Pons (tissue), 1 donor: ENCODE measurements around the gene MPLKIP.
A peak's percentile ranks its signal among the peaks of the same experiment; 100 is the strongest.
"Not testable (repeated sequence)": the region's sequence is repeated elsewhere in the genome, so short reads cannot be mapped to it uniquely, and the experiment has no call there.

Source experiments
- DNase-seq: peaks from one replicate; pipeline ENCODE4 v3.0.0-alpha.2; 2016; ENCODE audit warnings: low spot score

The MPLKIP gene

DNA sequence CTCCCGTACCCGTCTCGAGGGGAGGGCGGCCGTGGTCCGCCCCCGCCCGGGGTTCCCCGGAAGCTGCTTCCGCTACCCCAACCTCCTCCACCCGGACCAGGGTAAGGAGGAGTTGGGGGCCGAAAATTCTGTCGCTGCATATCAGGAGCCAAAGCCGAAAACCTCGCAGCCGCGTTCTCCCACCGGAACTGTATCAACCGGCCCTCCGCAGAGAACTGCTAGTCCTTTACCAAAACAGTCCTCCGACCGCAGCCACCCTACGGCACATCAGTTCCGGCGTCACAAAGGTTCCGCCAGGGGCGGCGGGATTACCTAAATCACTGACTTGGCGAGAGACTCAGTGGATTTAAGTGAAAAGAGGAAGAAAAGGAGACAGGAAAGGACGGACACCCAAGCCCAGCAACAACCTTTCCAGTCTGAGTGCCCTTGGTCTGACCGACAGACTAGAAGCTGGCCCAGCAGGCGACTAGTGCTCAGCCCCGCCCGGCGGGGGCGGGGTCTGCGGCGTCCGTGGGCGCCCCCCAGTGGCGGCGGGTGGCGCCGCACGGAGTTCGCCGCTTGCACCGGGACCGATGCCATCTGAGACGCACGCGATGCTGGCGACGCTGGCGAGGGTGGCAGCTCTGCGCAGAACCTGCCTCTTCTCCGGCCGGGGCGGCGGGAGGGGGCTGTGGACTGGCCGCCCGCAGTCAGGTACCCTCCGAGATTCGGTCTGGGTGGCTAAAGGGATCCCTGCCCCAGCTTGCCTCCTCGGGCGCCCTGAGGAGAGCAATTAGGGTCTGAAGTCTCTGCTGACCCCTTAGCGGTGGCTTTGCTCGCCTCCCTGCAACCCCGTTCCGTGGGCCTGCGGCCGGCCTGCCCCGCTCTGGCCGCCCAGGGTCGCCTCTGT is at the start of gene MPLKIP, which contains the start of gene SUGCT:
Gene MPLKIP (minus strand): TSS at position 195 of the 889 bp plus-strand sequence. CDS start 55 bp downstream, at position 140.
Gene SUGCT (plus strand): TSS at position 578 of the 889 bp plus-strand sequence.
- peak; percentile 93 for DNase-seq

DNA sequence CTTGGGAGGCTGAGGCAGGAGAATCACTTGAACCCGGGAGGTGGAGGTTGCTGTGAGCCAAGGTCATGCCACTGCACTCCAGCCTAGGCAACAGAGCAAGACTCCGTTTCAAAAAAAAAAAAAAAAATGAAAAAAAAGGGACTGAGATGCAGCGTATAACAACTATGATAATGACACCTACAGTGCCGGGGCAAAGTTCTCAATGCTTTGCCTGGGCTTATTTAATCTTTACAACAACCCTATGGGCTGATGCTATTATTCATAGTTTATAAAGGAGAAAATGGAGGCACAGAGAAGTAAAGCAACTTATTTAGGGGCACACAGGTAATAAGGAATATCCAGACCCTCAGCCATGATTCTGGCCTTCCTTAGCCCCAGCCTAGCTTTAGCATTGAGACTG is 48.0 kb upstream of the MPLKIP start:
- no peak for DNase-seq

DNA sequence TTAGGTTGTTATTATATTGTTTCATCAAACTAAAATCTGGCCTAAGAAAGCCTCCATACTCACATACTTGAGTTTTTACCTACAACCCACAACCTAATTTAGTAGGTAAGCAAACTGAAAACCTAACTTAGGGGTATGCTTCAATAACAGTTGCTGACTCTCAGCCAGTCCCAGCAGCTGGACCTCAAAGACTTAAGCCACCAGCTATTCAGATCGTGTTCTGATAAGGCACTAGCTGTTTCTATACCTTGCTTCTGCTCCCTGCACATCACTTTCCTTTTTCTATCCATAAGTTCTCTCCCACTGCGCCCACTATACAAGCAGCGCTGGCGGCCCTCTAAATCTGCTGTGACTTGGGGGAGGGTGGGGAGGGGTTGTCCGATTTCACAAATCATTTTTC is 42.6 kb upstream of the MPLKIP start:
- DNase-seq = no peak

GRCh38 chr7:40175725-40176510 is 41.5 kb upstream of the MPLKIP start:
- DNase-seq = no peak

- DNase-seq = not testable (repeated sequence)
Measured at GRCh38 chr7:40175256-40175655, 40.8 kb upstream of the MPLKIP start.

- DNase-seq = not testable (repeated sequence)
Measured at GRCh38 chr7:40173121-40173520, 38.7 kb upstream of the MPLKIP start.

GRCh38 chr7:40168266-40168665 is 33.8 kb upstream of the MPLKIP start:
- not testable (repeated sequence) for DNase-seq

GRCh38 chr7:40167291-40167690 is 32.9 kb upstream of the MPLKIP start:
- DNase-seq = no peak

- no peak for DNase-seq
Measured at GRCh38 chr7:40165216-40165615, 30.8 kb upstream of the MPLKIP start.

DNA sequence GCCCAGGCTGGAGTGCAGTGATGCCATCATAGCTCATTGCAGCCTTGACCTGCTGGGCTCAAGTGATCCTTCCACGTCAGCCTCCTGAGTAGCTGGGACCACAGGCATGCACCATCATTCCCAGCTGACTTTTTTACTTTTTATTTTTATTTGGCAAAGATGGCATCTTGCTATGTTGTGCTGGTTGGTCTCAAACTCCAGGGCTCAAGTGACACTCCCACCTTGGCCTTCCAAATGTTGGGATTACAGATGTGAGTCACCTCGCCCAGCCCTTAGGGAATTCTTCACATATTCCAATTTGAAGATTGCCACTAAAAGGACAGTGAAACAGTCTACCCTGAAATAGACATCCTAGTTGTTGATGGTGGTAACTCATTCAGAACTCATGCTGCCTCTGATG is 28.1 kb upstream of the MPLKIP start:
- DNase-seq = no peak

DNA sequence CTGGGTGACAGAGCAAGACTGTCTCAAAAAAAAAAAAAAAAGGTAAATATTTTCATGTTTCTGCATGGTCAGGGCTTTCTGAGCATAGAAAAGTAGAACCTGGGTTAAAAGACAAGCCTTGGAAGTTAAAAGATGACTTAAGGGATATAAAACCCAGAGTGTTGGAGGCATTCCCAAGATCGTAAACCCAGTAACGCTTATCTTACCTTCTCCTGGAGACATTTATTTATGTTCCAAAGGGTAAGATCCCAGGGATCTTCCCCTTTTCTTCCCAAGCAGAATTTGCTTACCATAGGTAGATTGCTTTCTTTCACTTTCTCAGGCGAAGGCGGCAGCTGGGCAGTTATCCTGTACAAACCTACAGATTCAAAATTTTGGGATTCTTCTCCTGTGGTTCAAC is 22.6 kb upstream of the MPLKIP start:
- no peak for DNase-seq

- DNase-seq = no peak
Measured at GRCh38 chr7:40151504-40151903, 17.1 kb upstream of the MPLKIP start.

DNA sequence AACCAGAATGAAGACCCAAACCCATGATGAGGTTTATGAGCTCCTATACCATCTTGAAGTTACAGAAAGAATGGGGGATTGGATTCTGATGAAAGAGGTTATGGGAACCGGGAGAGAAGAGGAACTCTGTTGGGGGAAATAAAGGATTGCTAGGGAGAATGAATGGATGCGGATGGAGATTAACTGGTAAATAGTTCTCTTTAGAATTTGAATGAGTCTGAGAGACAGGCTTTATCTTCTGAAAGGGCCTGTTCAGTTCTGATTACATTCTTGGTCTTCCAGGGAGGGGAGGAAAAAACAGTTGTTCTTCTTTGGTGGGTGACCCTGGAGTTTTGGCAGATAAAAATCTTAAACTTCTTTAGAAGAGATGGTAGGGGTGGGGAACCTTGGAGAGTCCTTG is 14.2 kb upstream of the MPLKIP start:
- no peak for DNase-seq

DNA sequence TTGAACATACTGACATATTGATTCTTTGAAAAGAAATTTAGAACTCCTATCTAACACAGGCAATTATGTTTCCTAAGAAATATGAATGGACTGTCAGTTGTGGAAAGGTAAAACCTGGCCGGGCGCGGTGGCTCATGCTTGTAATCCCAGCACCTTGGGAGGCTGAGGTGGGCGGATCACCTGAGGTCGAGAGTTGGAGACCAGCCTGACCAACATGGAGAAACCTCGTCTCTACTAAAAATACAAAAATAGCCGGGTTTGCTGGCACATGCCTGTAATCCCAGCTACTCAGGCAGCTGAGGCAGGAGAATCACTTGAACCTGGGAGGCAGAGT is 13.8 kb upstream of the MPLKIP start:
- DNase-seq = not testable (repeated sequence)

- no peak for DNase-seq
Measured at GRCh38 chr7:40147371-40148246, 13.2 kb upstream of the MPLKIP start.

- not testable (repeated sequence) for DNase-seq
Measured at GRCh38 chr7:40145596-40146130, 11.2 kb upstream of the MPLKIP start.

GRCh38 chr7:40141916-40142315 is 7.5 kb upstream of the MPLKIP start:
- DNase-seq = not testable (repeated sequence)

DNA sequence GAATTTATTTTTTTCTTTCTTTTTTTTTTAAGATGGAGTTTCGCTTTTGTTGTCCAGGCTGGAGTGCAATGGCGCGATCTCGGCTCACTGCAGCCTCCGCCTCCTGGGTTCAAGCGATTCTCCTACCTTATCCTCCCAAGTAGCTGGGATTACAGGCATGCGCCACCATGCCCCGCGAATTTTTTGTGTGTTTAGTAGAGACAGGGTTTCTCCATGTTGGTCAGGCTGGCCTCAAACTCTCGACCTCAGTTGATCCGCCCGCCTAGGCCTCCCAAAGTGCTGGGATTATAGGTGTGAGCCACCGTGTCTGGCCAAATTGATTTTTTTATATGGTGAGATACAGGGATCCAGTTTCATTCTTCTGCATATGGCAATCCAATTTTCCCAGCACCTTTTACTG is 5.5 kb upstream of the MPLKIP start:
- not testable (repeated sequence) for DNase-seq

- no peak for DNase-seq
Measured at GRCh38 chr7:40138973-40139372, 4.6 kb upstream of the MPLKIP start.

DNA sequence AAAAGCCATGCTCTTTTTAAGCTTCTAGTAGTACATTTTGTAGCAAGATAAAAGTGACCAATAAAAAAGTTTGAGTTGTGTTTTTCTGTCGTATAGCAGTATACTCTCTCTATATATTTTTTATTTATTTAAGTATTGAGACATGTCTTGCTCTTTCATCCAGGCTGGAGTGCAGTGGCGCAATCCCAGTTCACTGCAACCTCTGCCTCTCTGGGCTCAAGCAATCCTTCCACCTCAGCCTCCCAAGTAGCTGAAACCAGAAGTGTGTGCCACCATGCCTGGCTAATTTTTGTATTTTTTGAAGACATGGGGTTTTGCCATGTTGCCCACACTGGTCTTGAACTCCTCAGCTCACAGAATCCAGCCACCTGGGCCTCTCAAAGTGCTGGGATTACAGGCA is 3.1 kb upstream of the MPLKIP start:
- DNase-seq = no peak

DNA sequence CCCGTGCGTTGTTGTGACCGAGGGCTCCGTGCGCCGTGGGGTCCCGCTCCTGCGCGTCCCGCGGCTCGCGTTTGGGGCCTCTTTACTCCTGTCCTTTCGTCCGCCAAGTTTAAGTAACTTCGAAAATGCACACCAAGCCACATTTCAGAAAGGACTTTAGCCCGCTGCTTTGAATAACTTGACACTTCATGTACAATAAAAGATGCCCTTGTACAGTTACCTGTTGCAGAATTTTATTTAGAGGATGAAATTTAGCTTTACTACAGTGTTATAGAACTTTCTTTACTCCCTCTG is 842 bp upstream of the MPLKIP start:
- no peak for DNase-seq
